K562 (cell line): Measurements from ENCODE around the gene KDM2B. TPM values are rescaled to one million over a fixed set of nuclear protein-coding genes. Genes with fewer than 3 reads are reported as not detected.
A peak's percentile ranks its signal among the peaks of the same experiment; 100 is the strongest.

Source experiments
- ATAC-seq: fragments of 200-7000 bp; cut with Tn5 transposase; 3 replicates; pipeline ENCODE4 v1.9.1; 2020; ENCODE audit warnings: moderate library complexity
- BruUV-seq: library from RNA; stranded (reverse); fragments of 400-500 nt; replicated peaks from 2 replicates; lab custom pipeline; 2021; lab: Mats Ljungman, UMichigan
- CTCF ChIA-PET: fragments of 300-600 bp; formaldehyde crosslinking; extraction: SDS; loops from one replicate; lab custom pipeline; 2021; ENCODE audit warnings: low intra/inter-chr PET ratio; lab: Yijun Ruan, JAX
- POLR2A ChIA-PET: fragments of 300-600, 350-650 bp; sonication (Branson Sonifier 250); formaldehyde crosslinking; extraction: SDS; loops from one replicate; lab custom pipeline; 2021; ENCODE audit warnings: antibody characterized with exemption, inconsistent platforms; lab: Yijun Ruan, JAX
- DNase-seq, 4 experiments: peaks; one replicate each; pipeline versions ENCODE4 v3.0.0 to v3.0.0-alpha.2; 2011 to 2018; ENCODE audit warnings: low spot score in 3 of 4, mixed read lengths in 3 of 4; ENCODE audit errors: extremely low read depth in 1 of 4
- FAIRE-seq: peaks from 2 replicates; lab custom pipeline; 2011; peaks lifted over from hg19 to GRCh38; lab: Jason Lieb, UNC
- H2AFZ ChIP-seq: 2 replicates; pipeline ENCODE4 v1.6.0; 2011; ENCODE audit warnings: low read depth, low read length, control low read depth, inconsistent platforms
- H3K27ac ChIP-seq: fragments of 200-600 bp; 3 replicates; pipeline ENCODE4 v1.8.0; 2011; ENCODE audit warnings: low read depth, mild to moderate bottlenecking, control low read depth, inconsistent platforms, low read length, moderate library complexity, mixed read lengths; ENCODE audit errors: extremely low read depth
- H3K27me3 ChIP-seq, 2 experiments: fragments of 300-600 bp in 1 of 2; 2 replicates in 1 of 2; 3 replicates in 1 of 2; pipeline versions ENCODE4 v1.6.0 to v1.8.0; 2011; ENCODE audit warnings: inconsistent platforms in 2 of 2, low read length in 2 of 2, mild to moderate bottlenecking in 1 of 2, mixed read lengths in 1 of 2, moderate library complexity in 1 of 2; ENCODE audit not compliant: control insufficient read depth in 2 of 2, insufficient read depth in 2 of 2
- H3K36me3 ChIP-seq: fragments of 300-600 bp; 3 replicates; pipeline ENCODE4 v1.8.0; 2011; ENCODE audit warnings: mild to moderate bottlenecking, low read length, inconsistent platforms; ENCODE audit not compliant: control insufficient read depth, insufficient read depth
- H3K4me1 ChIP-seq, 2 experiments: fragments of 200-600 bp in 1 of 2; replicated peaks in 1 of 2; 2 replicates in 1 of 2; 3 replicates in 1 of 2; pipeline versions ENCODE4 v1.5.1 to v1.8.0; 2011; ENCODE audit warnings: inconsistent platforms in 2 of 2, low read length in 2 of 2, mild to moderate bottlenecking in 1 of 2, mixed read lengths in 1 of 2, moderate library complexity in 1 of 2; ENCODE audit not compliant: control insufficient read depth in 2 of 2, insufficient read depth in 2 of 2
- H3K4me2 ChIP-seq: 2 replicates; pipeline ENCODE4 v1.6.1; 2011; ENCODE audit warnings: low read length, control low read depth, inconsistent platforms, mixed read lengths; ENCODE audit not compliant: insufficient read depth
- H3K4me3 ChIP-seq: fragments of 200-600 bp; sonication (generic), shearing (Covaris generic); 2 replicates; pipeline ENCODE4 v1.5.1; 2016; ENCODE audit warnings: control low read depth, inconsistent platforms
- H3K79me2 ChIP-seq: fragments of 200-600 bp; 3 replicates; pipeline ENCODE4 v1.8.0; 2011; ENCODE audit warnings: low read length, inconsistent platforms; ENCODE audit not compliant: control insufficient read depth, insufficient read depth
- H3K9ac ChIP-seq, 2 experiments: 2 replicates each; pipeline versions ENCODE4 v1.6.0 to v1.6.1; 2011; ENCODE audit warnings: low read depth in 2 of 2, low read length in 2 of 2, control low read depth in 1 of 2, inconsistent platforms in 1 of 2, mild to moderate bottlenecking in 1 of 2, mixed read lengths in 1 of 2; ENCODE audit not compliant: insufficient read depth in 1 of 2
- H3K9me1 ChIP-seq: one replicate; pipeline ENCODE4 v1.6.0; 2011; ENCODE audit warnings: inconsistent platforms, mild to moderate bottlenecking, low read length, moderate library complexity; ENCODE audit not compliant: control insufficient read depth, insufficient read depth
- H3K9me3 ChIP-seq: replicated peaks from 2 replicates; pipeline ENCODE4 v1.5.1; 2011; ENCODE audit warnings: low read depth, low read length, inconsistent platforms; ENCODE audit not compliant: control insufficient read depth, insufficient read depth
- H4K20me1 ChIP-seq: replicated peaks from 2 replicates; pipeline ENCODE4 v1.6.1; 2011; ENCODE audit warnings: low read length, inconsistent platforms, mixed read lengths; ENCODE audit not compliant: control insufficient read depth, insufficient read depth
- CHD4 ChIP-seq: fragments of 200-600 bp; sonication (generic); IDR thresholded peaks from 3 replicates; pipeline ENCODE4 v1.6.1; 2012; ENCODE audit warnings: low read depth, mild to moderate bottlenecking, mixed read lengths, low read length, inconsistent platforms; ENCODE audit not compliant: insufficient read depth, insufficient replicate concordance, poor library complexity, severe bottlenecking
- FOS ChIP-seq: IDR thresholded peaks from 3 replicates; pipeline ENCODE4 v1.6.1; 2011; ENCODE audit not compliant: insufficient read length; ENCODE audit errors: extremely low read depth
- FOXK2 ChIP-seq, 2 experiments: fragments of 450-650 bp; IDR thresholded peaks in 1 of 2; conservative IDR thresholded peaks in 1 of 2; 2 replicates each; pipeline ENCODE4 v1.6.1; 2016; ENCODE audit warnings: low read depth in 2 of 2, mild to moderate bottlenecking in 1 of 2
- HEY1 ChIP-seq: fragments of 250-450 bp; sonication (Bioruptor Pico); IDR thresholded peaks from 2 replicates; pipeline ENCODE4 v1.5.0; 2020; ENCODE audit warnings: mild to moderate bottlenecking, moderate library complexity, borderline replicate concordance
- MEIS2 ChIP-seq: fragments of 450-650 bp; IDR thresholded peaks from 2 replicates; pipeline ENCODE4 v1.6.1; 2014; ENCODE audit warnings: mild to moderate bottlenecking; ENCODE audit not compliant: partially characterized antibody
- SIRT6 ChIP-seq: IDR thresholded peaks from one replicate; pipeline ENCODE4 v1.6.1; 2012; ENCODE audit warnings: low read depth, mild to moderate bottlenecking, control low read depth, inconsistent platforms, low read length, moderate library complexity
- SMARCB1 ChIP-seq: IDR thresholded peaks from 2 replicates; pipeline ENCODE4 v1.6.1; 2011; ENCODE audit warnings: improper control_type of control experiment, low read depth; ENCODE audit not compliant: insufficient read length
- ZNF57 ChIP-seq: fragments of 450-650 bp; formaldehyde crosslinking; IDR thresholded peaks from 2 replicates; pipeline ENCODE4 v1.4.0; 2020; ENCODE audit warnings: mild to moderate bottlenecking, moderate library complexity
- WGBS: fragments of 100-300 bp; shearing (Covaris generic); methylation state at CpG from one replicate; pipeline ENCODE4 v1.1.6; 2016; ENCODE audit warnings: low coverage, mixed read lengths; ENCODE audit not compliant: insufficient coverage; ENCODE audit errors: missing lambda C conversion rate; 5-methylcytosine and 5-hydroxymethylcytosine counted together
- in situ Hi-C: fragments of 300-500 bp; cut with MboI; formaldehyde crosslinking; loops from 4 replicates; pipeline ENCODE4 v1.15.0; 2018; ENCODE audit warnings: inconsistent platforms, mixed read lengths
- intact Hi-C: fragments of 100-400 bp; cut with micrococcal nuclease; formaldehyde crosslinking; loops from 2 replicates; pipeline ENCODE4 v1.14.2; 2022
- polyA plus RNA-seq, 8 experiments: library from polyadenylated mRNA; depleted of rRNA in 4 of 8; stranded (reverse) in 5 of 8; unstranded in 3 of 8; fragments of >200 nt; fragmentation: Nextera tagmentation in 2 of 8; fragmentation: Illumina TruSeq in 1 of 8; extraction: Ambion mirVana in 2 of 8; extraction: Trizol in 1 of 8; gene quantifications; 2 replicates each; pipeline versions ENCODE4 v1.2.1 to v1.2.3, GENCODE V29; 2011 to 2014; ENCODE audit warnings: inconsistent platforms in 1 of 8, missing spikeins in 1 of 8
- total RNA-seq, 7 experiments: library from RNA; depleted of rRNA in 6 of 7; stranded (reverse); fragments of >200 nt in 6 of 7; fragmentation: Illumina TruSeq in 2 of 7; extraction: Trizol in 2 of 7; gene quantifications; 2 replicates each; pipeline versions ENCODE4 v1.2.1 to v1.2.3, GENCODE V29; 2011 to 2021; ENCODE audit warnings: low replicate concordance in 1 of 7
- TF ChIP-seq, protein P1 (sequence below): fragments of 450-650 bp; IDR thresholded peaks from 2 replicates; pipeline ENCODE4 v1.6.1; 2017; ENCODE audit warnings: antibody characterized with exemption, mild to moderate bottlenecking
- TF ChIP-seq, protein P2 (sequence below), 2 experiments: IDR thresholded peaks in 1 of 2; conservative IDR thresholded peaks in 1 of 2; 2 replicates each; pipeline ENCODE4 v1.6.1; 2016; ENCODE audit warnings: low read depth in 2 of 2, mild to moderate bottlenecking in 1 of 2, missing compliant biosample characterization in 1 of 2, missing genetic modification characterization in 1 of 2, moderate library complexity in 1 of 2

The KDM2B gene
- total and polyA plus RNA-seq, 9 of the 15 experiments (the other 6 are each of a cell fraction or from before 2014, with no cell fraction given): 7.4 to 50.5 (median 22.5) TPM

DNA sequence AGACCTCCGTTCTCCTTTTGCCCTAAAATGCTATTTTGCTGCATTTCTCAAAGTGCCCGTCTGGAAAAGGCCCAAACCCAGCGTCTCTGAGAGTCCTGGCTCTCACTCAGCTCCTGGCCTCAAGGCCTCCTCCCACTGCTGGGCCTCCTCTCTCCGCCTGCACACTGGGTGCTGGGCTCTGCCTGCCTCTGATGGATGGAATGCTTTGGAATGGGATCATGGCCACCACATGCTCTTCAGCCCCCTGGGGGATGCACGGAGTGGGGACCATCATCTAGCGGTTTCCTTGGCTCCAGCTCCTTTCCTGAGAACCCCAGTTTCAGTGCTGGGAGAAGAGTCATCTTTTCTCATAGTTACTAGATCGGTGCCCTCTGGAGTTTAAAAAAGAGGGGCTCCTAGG is 65.2 kb downstream of the KDM2B start (continued):
- TF ChIP-seq SMARCB1: no peak
- no peak for TF ChIP-seq SIRT6
- no peak for TF ChIP-seq ZNF57
- TF ChIP-seq FOS: no peak
- no peak for TF ChIP-seq HEY1

DNA sequence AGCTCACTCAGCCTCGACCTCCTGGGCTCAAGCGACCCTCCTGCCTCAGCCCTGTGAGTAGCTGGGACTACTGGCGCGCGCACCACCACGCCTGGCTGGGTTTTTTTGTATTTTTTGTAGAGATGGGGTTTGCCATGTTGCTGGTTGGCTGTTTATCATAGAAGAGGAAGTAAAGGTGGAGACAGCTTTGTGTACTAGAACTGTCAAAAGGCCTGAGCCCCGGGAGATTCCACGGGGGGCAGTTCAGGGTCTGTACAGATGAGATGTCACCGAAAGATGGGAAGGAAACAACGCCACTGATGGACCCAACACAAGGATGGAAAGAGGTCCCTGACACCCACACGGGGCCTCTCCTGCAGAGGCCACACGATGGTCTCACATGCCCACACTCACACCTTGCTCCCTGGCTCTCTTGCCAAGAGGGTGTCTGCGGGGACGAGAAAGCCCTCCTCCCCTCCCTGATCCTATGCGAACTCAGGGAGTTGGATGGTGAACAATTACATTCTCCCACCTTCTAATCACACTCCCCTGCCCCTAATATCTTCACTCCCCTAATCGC is 66.6 kb downstream of the KDM2B start:
- peak overlapping the region in 1 of 2 experiments; percentile 63; a peak in 2 of 4 replicates for H3K9ac ChIP-seq
- ATAC-seq (peak; percentile 47), DNase-seq (peak in 1 of 4 experiments; percentile 7), FAIRE-seq (no peak)
- no peak overlapping the region for H3K27ac ChIP-seq
- POLR2A ChIA-PET: interaction anchor here (0.5 to 0.7 kb wide), 3 partner anchors 12 to 367 kb away, joined by 3 read pairs; no protein-coding TSS in a partner anchor
- no peaks in the 10 kb centered on the region for H3K79me2 ChIP-seq
- CTCF ChIA-PET: no interaction called here
- H3K4me1 ChIP-seq: peaks cover 15 to 19% of the 10 kb centered on the region in 2 experiments
- H3K36me3 ChIP-seq: no peaks in the 10 kb centered on the region
- no peaks in the 10 kb centered on the region for H3K27me3 ChIP-seq
- H3K4me3 ChIP-seq: no peak overlapping the region
- peak overlapping the region; percentile 73 for H3K4me2 ChIP-seq
- TF ChIP-seq, protein P1, sequence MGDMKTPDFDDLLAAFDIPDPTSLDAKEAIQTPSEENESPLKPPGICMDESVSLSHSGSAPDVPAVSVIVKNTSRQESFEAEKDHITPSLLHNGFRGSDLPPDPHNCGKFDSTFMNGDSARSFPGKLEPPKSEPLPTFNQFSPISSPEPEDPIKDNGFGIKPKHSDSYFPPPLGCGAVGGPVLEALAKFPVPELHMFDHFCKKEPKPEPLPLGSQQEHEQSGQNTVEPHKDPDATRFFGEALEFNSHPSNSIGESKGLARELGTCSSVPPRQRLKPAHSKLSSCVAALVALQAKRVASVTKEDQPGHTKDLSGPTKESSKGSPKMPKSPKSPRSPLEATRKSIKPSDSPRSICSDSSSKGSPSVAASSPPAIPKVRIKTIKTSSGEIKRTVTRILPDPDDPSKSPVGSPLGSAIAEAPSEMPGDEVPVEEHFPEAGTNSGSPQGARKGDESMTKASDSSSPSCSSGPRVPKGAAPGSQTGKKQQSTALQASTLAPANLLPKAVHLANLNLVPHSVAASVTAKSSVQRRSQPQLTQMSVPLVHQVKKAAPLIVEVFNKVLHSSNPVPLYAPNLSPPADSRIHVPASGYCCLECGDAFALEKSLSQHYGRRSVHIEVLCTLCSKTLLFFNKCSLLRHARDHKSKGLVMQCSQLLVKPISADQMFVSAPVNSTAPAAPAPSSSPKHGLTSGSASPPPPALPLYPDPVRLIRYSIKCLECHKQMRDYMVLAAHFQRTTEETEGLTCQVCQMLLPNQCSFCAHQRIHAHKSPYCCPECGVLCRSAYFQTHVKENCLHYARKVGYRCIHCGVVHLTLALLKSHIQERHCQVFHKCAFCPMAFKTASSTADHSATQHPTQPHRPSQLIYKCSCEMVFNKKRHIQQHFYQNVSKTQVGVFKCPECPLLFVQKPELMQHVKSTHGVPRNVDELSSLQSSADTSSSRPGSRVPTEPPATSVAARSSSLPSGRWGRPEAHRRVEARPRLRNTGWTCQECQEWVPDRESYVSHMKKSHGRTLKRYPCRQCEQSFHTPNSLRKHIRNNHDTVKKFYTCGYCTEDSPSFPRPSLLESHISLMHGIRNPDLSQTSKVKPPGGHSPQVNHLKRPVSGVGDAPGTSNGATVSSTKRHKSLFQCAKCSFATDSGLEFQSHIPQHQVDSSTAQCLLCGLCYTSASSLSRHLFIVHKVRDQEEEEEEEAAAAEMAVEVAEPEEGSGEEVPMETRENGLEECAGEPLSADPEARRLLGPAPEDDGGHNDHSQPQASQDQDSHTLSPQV: no peak
- TF ChIP-seq, protein P2, sequence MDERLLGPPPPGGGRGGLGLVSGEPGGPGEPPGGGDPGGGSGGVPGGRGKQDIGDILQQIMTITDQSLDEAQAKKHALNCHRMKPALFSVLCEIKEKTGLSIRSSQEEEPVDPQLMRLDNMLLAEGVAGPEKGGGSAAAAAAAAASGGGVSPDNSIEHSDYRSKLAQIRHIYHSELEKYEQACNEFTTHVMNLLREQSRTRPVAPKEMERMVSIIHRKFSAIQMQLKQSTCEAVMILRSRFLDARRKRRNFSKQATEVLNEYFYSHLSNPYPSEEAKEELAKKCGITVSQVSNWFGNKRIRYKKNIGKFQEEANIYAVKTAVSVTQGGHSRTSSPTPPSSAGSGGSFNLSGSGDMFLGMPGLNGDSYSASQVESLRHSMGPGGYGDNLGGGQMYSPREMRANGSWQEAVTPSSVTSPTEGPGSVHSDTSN (CRISPR knock-in tag; IDR thresholded peaks at IDR 0.05; ENCODE audit: low read depth): no peak
- TF ChIP-seq, protein P2 (tag; conservative IDR thresholded peaks at IDR 0.05; ENCODE audit: low read depth): peak; percentile 37; the same call in 1 of the 2 replicates
- no peak for TF ChIP-seq CHD4
- TF ChIP-seq MEIS2: peak; percentile 52
- TF ChIP-seq FOXK2 (conservative IDR thresholded peaks at IDR 0.05 in 1 of 2, IDR thresholded peaks at IDR 0.05 in 1 of 2; ENCODE audit: low read depth in 2 of 2): peak in 1 of 2 experiments; percentile 53; a peak in 2 of 4 replicates
- H2AFZ ChIP-seq: peak overlapping the region; percentile 74
- no TSS peak for BruUV-seq
- in situ Hi-C loops: no loop called here
- H3K9me1 ChIP-seq: peaks cover 2% of the 10 kb centered on the region
- H3K9me3 ChIP-seq: no peaks in the 10 kb centered on the region
- peaks cover 6% of the 10 kb centered on the region for H4K20me1 ChIP-seq
- intact Hi-C loops: no loop called here
- WGBS: 10% methylated on average over 15 of the region's 16 CpGs
